GM12891 (cell line): ENCODE data around the gene AFF3.
A peak's percentile ranks its signal among the peaks of the same experiment; 100 is the strongest.

ENCODE experiments used
- DNase-seq: peaks from one replicate; pipeline ENCODE4 v3.0.0; 2011; ENCODE audit warnings: low spot score; ENCODE audit not compliant: insufficient read length
- FAIRE-seq: peaks from 2 replicates; lab custom pipeline; 2011; peaks lifted over from hg19 to GRCh38; lab: Jason Lieb, UNC
- PAX5 ChIP-seq: IDR thresholded peaks from 2 replicates; pipeline ENCODE4 v1.6.1; 2011; ENCODE audit warnings: low read length, moderate library complexity, mild to moderate bottlenecking; ENCODE audit not compliant: insufficient read depth, severe bottlenecking
- POLR2A ChIP-seq: IDR thresholded peaks from 2 replicates; pipeline ENCODE4 v1.6.1; 2011; ENCODE audit warnings: low read depth, low read length, control low read depth
- POLR2AphosphoS5 ChIP-seq: IDR thresholded peaks from 2 replicates; pipeline ENCODE4 v1.6.1; 2011; ENCODE audit warnings: low read depth, low read length, control low read depth
- POU2F2 ChIP-seq: IDR thresholded peaks from 2 replicates; pipeline ENCODE4 v1.6.1; 2011; ENCODE audit warnings: low read depth, mild to moderate bottlenecking, control low read depth, low read length, moderate library complexity
- SPI1 ChIP-seq: IDR thresholded peaks from 2 replicates; pipeline ENCODE4 v1.6.1; 2011; ENCODE audit warnings: low read depth, low read length, control low read depth
- TAF1 ChIP-seq: IDR thresholded peaks from 2 replicates; pipeline ENCODE4 v1.6.1; 2011; ENCODE audit warnings: low read depth, low read length, control low read depth

Gene AFF3

GRCh38 chr2:99836690-99837605, 305.4 kb downstream of the AFF3 start:
- DNase-seq (no peak), FAIRE-seq (no peak)
- no peak for TF ChIP-seq PAX5
- no peak for TF ChIP-seq POLR2AphosphoS5
- no peak for TF ChIP-seq POLR2A
- TF ChIP-seq SPI1, result no peak
- no peak for TF ChIP-seq TAF1
- no peak for TF ChIP-seq POU2F2

- FAIRE-seq (no peak), DNase-seq (no peak)
These were observed 308.0 kb downstream of the AFF3 start for GRCh38 chr2:99834426-99834825.

GRCh38 chr2:99833586-99834201, 308.7 kb downstream of the AFF3 start:
- DNase-seq (no peak), FAIRE-seq (no peak)
- TF ChIP-seq PAX5 (no peak), SPI1 (no peak), POLR2A (no peak), TAF1 (no peak), POLR2AphosphoS5 (no peak), POU2F2 (no peak)

More at GRCh38 chr2:99834426-99834825, 308.0 kb downstream of the AFF3 start:
- TF ChIP-seq SPI1 (no peak), TAF1 (no peak), PAX5 (no peak), POLR2A (no peak), POLR2AphosphoS5 (no peak)

DNA sequence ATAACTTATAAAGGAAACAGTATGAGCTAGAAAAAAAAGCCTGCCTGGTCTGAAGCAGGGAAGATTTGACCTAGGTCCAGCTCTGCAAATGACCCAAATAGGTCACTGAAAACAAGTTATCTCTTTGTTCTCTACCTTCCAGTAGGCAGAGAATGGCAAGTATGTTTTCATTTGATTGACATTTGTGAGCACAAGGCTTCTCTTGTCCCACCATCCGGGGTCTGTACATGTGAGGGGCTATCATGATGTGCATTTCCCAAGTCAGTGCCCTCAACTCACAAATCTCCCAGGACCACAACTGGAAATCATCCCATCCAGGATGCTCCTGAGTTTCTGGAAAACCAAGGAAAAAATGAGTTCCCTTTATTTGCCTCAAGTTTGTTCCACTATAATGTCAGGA, 309.5 kb downstream of the AFF3 start:
- no peak for TF ChIP-seq PAX5
- TF ChIP-seq POLR2A, result no peak
- TF ChIP-seq POU2F2, result no peak
- DNase-seq (no peak), FAIRE-seq (no peak)

- TF ChIP-seq SPI1 (no peak), PAX5 (no peak), POLR2A (no peak), POU2F2 (no peak), POLR2AphosphoS5 (no peak), TAF1 (no peak)
- no peak for DNase-seq
- FAIRE-seq, result no peak
These were observed 310.6 kb downstream of the AFF3 start for GRCh38 chr2:99831772-99832171.

DNA sequence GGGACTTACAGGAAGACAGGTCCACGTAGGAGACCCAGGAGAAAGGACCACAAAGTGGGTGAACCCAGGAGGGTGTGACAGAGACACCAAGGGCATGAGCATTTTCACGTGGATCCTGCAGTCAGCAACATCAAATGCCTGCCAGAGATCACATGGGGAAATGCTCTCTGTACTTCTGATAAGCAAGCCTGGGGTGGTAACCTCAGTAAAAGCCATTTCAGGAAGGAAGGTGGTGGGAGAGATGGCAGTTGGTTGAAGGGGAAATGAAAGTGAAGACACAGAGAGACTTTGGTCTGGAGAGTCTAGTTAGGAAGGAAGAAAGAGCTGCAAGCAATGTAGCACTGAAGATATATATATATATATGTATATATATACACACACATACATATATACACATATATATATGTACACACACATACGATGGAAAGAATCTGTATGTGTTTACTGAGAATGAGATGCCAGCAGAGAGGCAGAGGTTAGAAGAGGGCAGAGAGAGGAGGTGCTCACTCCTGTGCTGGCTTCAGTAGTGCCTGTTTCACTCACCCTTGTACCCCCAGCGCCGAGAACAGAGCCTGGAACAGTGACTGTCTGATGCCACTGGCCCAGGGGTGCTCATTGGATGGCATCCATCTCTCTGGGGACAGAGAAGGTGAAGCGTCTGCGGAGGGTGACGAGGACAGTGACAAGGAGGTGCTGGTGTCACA, 314.9 kb downstream of the AFF3 start:
- FAIRE-seq (peak; percentile 55), DNase-seq (no peak)
- TF ChIP-seq POLR2A (no peak), POU2F2 (no peak), POLR2AphosphoS5 (no peak), SPI1 (peak; percentile 42; the same call in 1 of the 2 replicates)

GRCh38 chr2:99825630-99826029, 316.8 kb downstream of the AFF3 start:
- FAIRE-seq, result no peak
- DNase-seq, result no peak
- no peak for TF ChIP-seq SPI1
- no peak for TF ChIP-seq POLR2AphosphoS5
- no peak for TF ChIP-seq PAX5
- no peak for TF ChIP-seq POLR2A
- TF ChIP-seq POU2F2, result no peak
- TF ChIP-seq TAF1, result no peak

DNA sequence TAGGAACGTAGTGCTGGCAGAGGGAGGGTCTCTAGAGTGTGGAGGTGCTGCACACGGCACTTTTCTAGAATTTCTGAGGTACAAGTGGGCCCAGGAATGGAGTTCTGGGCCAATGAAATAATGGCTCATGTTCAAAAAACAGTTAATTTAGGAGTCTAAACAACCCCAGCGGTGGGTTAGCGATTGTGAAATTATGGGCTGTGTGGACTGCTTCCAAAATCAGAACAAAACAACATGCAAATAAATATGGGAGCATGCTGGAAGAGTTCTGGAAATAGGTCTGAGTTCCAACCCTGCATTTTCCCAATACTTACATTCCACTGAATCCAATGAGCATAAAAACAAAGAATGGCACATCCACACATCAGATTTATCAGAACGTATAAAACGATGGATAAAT, 317.6 kb downstream of the AFF3 start:
- no peak for FAIRE-seq

GRCh38 chr2:99822474-99823207, 319.7 kb downstream of the AFF3 start:
- FAIRE-seq (no peak), DNase-seq (no peak)
- no peak for TF ChIP-seq PAX5
- no peak for TF ChIP-seq POU2F2
- TF ChIP-seq TAF1, result no peak
- no peak for TF ChIP-seq POLR2AphosphoS5
- no peak for TF ChIP-seq SPI1
- TF ChIP-seq POLR2A, result no peak

More for the DNA sequence above, 317.6 kb downstream of the AFF3 start:
- TF ChIP-seq POLR2A, result no peak
- TF ChIP-seq SPI1, result no peak
- TF ChIP-seq TAF1, result no peak
- no peak for TF ChIP-seq POLR2AphosphoS5
- TF ChIP-seq PAX5, result no peak
- no peak for TF ChIP-seq POU2F2
- no peak for DNase-seq

DNA sequence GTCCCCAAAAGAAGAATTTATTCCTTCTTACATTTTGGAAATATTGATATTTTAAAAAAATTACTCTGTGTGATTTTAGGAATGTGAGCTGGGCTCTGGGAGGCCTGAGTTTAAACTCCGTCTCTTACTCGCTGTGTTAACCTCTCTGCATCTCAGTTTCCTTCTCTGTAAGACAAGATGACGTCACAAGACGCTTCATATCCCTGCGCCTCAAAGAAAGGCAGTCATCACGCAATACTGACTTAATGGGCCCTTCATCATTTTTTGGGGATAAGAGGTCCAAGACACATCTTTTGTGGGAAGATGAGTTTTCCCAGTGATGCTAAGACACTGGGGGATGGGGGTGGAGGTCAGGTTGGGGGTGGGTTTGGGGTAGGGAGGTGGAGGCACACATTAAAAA, 320.4 kb downstream of the AFF3 start:
- FAIRE-seq (no peak), DNase-seq (no peak)
- no peak for TF ChIP-seq POLR2A
- no peak for TF ChIP-seq POU2F2
- no peak for TF ChIP-seq PAX5
- TF ChIP-seq POLR2AphosphoS5, result no peak
- no peak for TF ChIP-seq SPI1
- TF ChIP-seq TAF1, result no peak
